ENCODE results near the gene CHRNA7.
"Not testable (repeated sequence)": the region's sequence is repeated elsewhere in the genome, so short reads cannot be mapped to it uniquely, and the experiment has no call there.

- TF ChIP-seq POLR2A, POLR2AphosphoS5 (IDR thresholded peaks at IDR 0.05): not testable (repeated sequence)
These were observed 135.5 kb downstream of the CHRNA7 start for GRCh38 chr15:32165775-32166174.
